Body of pancreas (tissue), 4 donors: ENCODE data around the gene PPP1R1A. TPM values are rescaled to one million over a fixed set of nuclear protein-coding genes. Genes with fewer than 3 reads are reported as not detected.

ENCODE experiments used
- ATAC-seq: fragments of 150-250 bp; one replicate; pipeline ENCODE4 v1.9.1; 2016
- DNase-seq, 4 donors: peaks; one replicate each; pipeline ENCODE4 v3.0.0-alpha.2; 2019
- H3K27ac ChIP-seq, 4 donors: fragments of 200-600 bp; sonication (generic); 1 replicate in 3 of 4; 2 replicates in 1 of 4; pipeline versions ENCODE4 v1.5.1 to v1.6.1; 2016 to 2019; ENCODE audit warnings: mild to moderate bottlenecking in 1 of 4, mixed read lengths in 1 of 4, moderate library complexity in 1 of 4
- H3K27me3 ChIP-seq, 2 donors: fragments of 200-600 bp; sonication (generic); one replicate each; pipeline ENCODE4 v1.6.0; 2016; ENCODE audit warnings: mild to moderate bottlenecking in 1 of 2
- H3K36me3 ChIP-seq, 2 donors: fragments of 200-600 bp; sonication (generic); replicated peaks in 1 of 2; 2 replicates each; pipeline ENCODE4 v1.5.1; 2016; ENCODE audit warnings: low read depth in 2 of 2; ENCODE audit not compliant: insufficient read depth in 1 of 2
- H3K4me1 ChIP-seq: fragments of 200-600 bp; sonication (generic); one replicate; pipeline ENCODE4 v1.6.0; 2016
- H3K4me3 ChIP-seq, 2 donors: fragments of 200-600 bp; sonication (generic); 1 replicate in 1 of 2; 2 replicates in 1 of 2; pipeline ENCODE4 v1.5.1; 2016 to 2019
- H3K9me3 ChIP-seq, 3 donors: fragments of 200-600 bp; sonication (generic); 1 replicate in 2 of 3; 2 replicates in 1 of 3; pipeline ENCODE4 v1.5.1; 2016
- CTCF ChIP-seq, 7 experiments: fragments of 450-650 bp in 4 of 7; fragments of 200-600 bp in 3 of 7; sonication (generic) in 3 of 7; IDR thresholded peaks; one replicate each; pipeline ENCODE4 v1.5.1; 2016 to 2019; ENCODE audit warnings: antibody characterized with exemption in 7 of 7
- POLR2A ChIP-seq, 3 donors: fragments of 450-650 bp; IDR thresholded peaks; one replicate each; pipeline ENCODE4 v1.6.1; 2016; ENCODE audit warnings: antibody characterized with exemption in 3 of 3, mild to moderate bottlenecking in 2 of 3
- WGBS, 2 donors: methylation state at CpG; one replicate each; pipeline ENCODE4 v1.1.5; 2017; 5-methylcytosine and 5-hydroxymethylcytosine counted together
- intact Hi-C: fragments of 100-400 bp; cut with DNase I; formaldehyde crosslinking; loops from one replicate; pipeline ENCODE4 v1.15.1; 2023
- total RNA-seq, 2 donors: library from RNA; depleted of rRNA; stranded (reverse); fragments of >200 nt; gene quantifications; one replicate each; pipeline ENCODE4 v1.1.0, GENCODE V29; 2016

PPP1R1A gene
- total RNA-seq, 2 donors from 2014 or later, result 3.6 to 51.4 TPM

GRCh38 chr12:54541751-54542290 is 46.6 kb downstream of the PPP1R1A start:
- no peak for TF ChIP-seq CTCF (IDR thresholded peaks at IDR 0.05)
- TF ChIP-seq POLR2A (IDR thresholded peaks at IDR 0.05), result no peak
- Histone ChIP-seq H3K4me1 (no peaks in the 10 kb centered on the region), H3K36me3 (no peaks in the 10 kb centered on the region), H3K4me3 (no peak overlapping the region), H3K9me3 (no peaks in the 10 kb centered on the region), H3K27ac (no peak overlapping the region), H3K27me3 (no peaks in the 10 kb centered on the region)
- DNase-seq (no peak), ATAC-seq (no peak)
- 55 to 56% methylated on average over 5 of the region's 5 CpGs for WGBS, 2 donors
- intact Hi-C loops, result no loop called here

- no peak overlapping the region for H3K4me3 ChIP-seq
- no peaks in the 10 kb centered on the region for H3K36me3 ChIP-seq
- no peak overlapping the region for H3K27ac ChIP-seq
- ATAC-seq, result no peak
- H3K27me3 ChIP-seq, result no peaks in the 10 kb centered on the region
- WGBS, 2 donors, result 47 to 57% methylated on average over 3 of the region's 3 CpGs
- H3K4me1 ChIP-seq, result no peaks in the 10 kb centered on the region
- intact Hi-C loops, result no loop called here
- H3K9me3 ChIP-seq, result no peaks in the 10 kb centered on the region
- no peak for TF ChIP-seq CTCF (IDR thresholded peaks at IDR 0.05)
- no peak for TF ChIP-seq POLR2A (IDR thresholded peaks at IDR 0.05)
- DNase-seq, result no peak
Measured at GRCh38 chr12:54538136-54538700, 50.2 kb downstream of the PPP1R1A start.

- DNase-seq (no peak), ATAC-seq (no peak)
- Histone ChIP-seq H3K9me3 (no peaks in the 10 kb centered on the region), H3K4me3 (no peak overlapping the region), H3K27ac (no peak overlapping the region), H3K36me3 (no peaks in the 10 kb centered on the region), H3K27me3 (no peaks in the 10 kb centered on the region), H3K4me1 (no peaks in the 10 kb centered on the region)
- TF ChIP-seq CTCF (IDR thresholded peaks at IDR 0.05) (no peak), POLR2A (IDR thresholded peaks at IDR 0.05) (no peak)
- intact Hi-C loops, result no loop called here
Measured at GRCh38 chr12:54535474-54535873, 53.0 kb downstream of the PPP1R1A start.

GRCh38 chr12:54529581-54529980 is 58.9 kb downstream of the PPP1R1A start:
- H3K27me3 ChIP-seq, result no peaks in the 10 kb centered on the region
- 78 to 86% methylated on average over 4 of the region's 4 CpGs for WGBS, 2 donors
- H3K9me3 ChIP-seq, result no peaks in the 10 kb centered on the region
- no peak overlapping the region for H3K27ac ChIP-seq
- ATAC-seq (no peak), DNase-seq (no peak)
- no peaks in the 10 kb centered on the region for H3K4me1 ChIP-seq
- intact Hi-C loops, result no loop called here
- H3K36me3 ChIP-seq, result no peaks in the 10 kb centered on the region
- no peak overlapping the region for H3K4me3 ChIP-seq
- TF ChIP-seq POLR2A (IDR thresholded peaks at IDR 0.05), result no peak
- no peak for TF ChIP-seq CTCF (IDR thresholded peaks at IDR 0.05)

Other genes starting within 250 kb of the PPP1R1A start
- not detected for gene GPR84, start 224.2 kb downstream of the PPP1R1A start, total RNA-seq
- 1 to 10 TPM; 3.1 to 7.3 TPM for gene ZNF385A, start 203.9 kb downstream of the PPP1R1A start, total RNA-seq
- 10 to 100 TPM; 28.5 to 49.1 TPM for gene ITGA5, start 169.4 kb downstream of the PPP1R1A start, total RNA-seq
- gene GTSF1, start 115.1 kb downstream of the PPP1R1A start, total RNA-seq, result not detected
- gene NCKAP1L, start 90.9 kb downstream of the PPP1R1A start, total RNA-seq, result 1 to 10 TPM; 1.6 to 2.9 TPM
- gene PDE1B, start 39.1 kb downstream of the PPP1R1A start, total RNA-seq, result 1 to 10 TPM; 1.8 to 6.6 TPM
- gene LACRT, start 46.2 kb upstream of the PPP1R1A start, total RNA-seq, result not detected
- not detected for gene DCD, start 59.7 kb upstream of the PPP1R1A start, total RNA-seq